ENCODE data around the gene TECTA. TPM values are rescaled to one million over a fixed set of nuclear protein-coding genes. Genes with fewer than 3 reads are reported as not detected.

TECTA gene
- total RNA-seq, 3 donors from 2014 or later: 0.20 to 0.82 (median 0.39) TPM

DNA sequence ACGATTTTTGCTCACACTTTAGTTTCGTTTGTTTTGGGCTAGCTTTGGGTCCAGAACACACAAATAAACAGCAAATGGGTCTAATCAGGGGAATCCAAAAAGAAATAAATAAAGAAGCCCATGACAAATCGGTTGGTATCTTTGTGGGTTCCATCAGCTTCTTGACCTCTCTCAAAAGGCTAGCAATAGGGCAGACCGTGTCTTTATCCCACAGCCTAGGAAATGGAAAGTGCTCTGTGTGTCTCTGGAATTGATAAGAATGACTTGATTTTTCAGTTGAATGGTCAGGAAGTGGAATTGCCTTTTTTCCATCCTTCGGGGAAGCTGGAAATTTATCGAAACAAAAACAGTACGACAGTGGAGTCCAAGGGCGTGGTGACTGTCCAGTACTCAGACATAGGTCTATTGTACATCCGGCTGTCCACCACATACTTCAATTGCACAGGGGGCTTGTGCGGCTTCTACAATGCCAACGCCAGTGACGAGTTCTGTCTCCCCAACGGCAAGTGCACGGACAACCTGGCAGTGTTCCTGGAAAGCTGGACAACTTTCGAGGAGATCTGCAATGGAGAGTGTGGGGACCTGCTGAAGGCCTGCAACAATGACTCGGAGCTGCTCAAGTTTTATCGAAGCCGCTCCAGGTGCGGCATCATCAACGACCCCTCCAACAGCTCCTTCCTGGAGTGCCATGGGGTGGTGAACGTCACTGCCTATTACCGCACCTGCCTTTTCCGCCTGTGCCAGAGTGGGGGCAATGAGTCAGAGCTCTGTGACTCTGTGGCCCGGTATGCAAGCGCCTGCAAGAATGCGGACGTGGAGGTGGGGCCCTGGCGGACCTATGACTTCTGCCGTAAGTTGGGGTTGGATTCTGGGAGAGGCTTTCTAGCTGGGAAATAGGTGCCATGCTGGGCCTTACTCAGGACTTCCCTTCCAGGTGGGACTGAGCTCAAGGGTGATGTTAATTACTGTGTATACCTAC lies 28.6 kb downstream of the TECTA start:
- no peaks in the 10 kb centered on the region for H3K36me3 ChIP-seq (ENCODE audit: low read depth)
- ATAC-seq: no peak
- TF ChIP-seq, protein P1, sequence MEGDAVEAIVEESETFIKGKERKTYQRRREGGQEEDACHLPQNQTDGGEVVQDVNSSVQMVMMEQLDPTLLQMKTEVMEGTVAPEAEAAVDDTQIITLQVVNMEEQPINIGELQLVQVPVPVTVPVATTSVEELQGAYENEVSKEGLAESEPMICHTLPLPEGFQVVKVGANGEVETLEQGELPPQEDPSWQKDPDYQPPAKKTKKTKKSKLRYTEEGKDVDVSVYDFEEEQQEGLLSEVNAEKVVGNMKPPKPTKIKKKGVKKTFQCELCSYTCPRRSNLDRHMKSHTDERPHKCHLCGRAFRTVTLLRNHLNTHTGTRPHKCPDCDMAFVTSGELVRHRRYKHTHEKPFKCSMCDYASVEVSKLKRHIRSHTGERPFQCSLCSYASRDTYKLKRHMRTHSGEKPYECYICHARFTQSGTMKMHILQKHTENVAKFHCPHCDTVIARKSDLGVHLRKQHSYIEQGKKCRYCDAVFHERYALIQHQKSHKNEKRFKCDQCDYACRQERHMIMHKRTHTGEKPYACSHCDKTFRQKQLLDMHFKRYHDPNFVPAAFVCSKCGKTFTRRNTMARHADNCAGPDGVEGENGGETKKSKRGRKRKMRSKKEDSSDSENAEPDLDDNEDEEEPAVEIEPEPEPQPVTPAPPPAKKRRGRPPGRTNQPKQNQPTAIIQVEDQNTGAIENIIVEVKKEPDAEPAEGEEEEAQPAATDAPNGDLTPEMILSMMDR (IDR thresholded peaks at IDR 0.05): no peak
- H3K4me1 ChIP-seq (ENCODE audit: low read depth): no peaks in the 10 kb centered on the region
- no peaks in the 10 kb centered on the region for H3K9me3 ChIP-seq
- intact Hi-C loops (cut with DNase I, micrococcal nuclease): no loop called here
- DNase-seq: no peak
- H3K4me3 ChIP-seq: no peak overlapping the region

GRCh38 chr11:121131656-121132055 lies 30.6 kb downstream of the TECTA start:
- H3K4me1 ChIP-seq (ENCODE audit: low read depth): no peaks in the 10 kb centered on the region
- DNase-seq (no peak), ATAC-seq (no peak)
- H3K36me3 ChIP-seq (ENCODE audit: low read depth): no peaks in the 10 kb centered on the region
- H3K9me3 ChIP-seq: no peaks in the 10 kb centered on the region
- H3K4me3 ChIP-seq: no peak overlapping the region
- TF ChIP-seq, protein P1 (IDR thresholded peaks at IDR 0.05): no peak
- intact Hi-C loops (cut with DNase I, micrococcal nuclease): no loop called here

GRCh38 chr11:121132211-121132976 lies 31.4 kb downstream of the TECTA start:
- Histone ChIP-seq H3K36me3 (ENCODE audit: low read depth) (no peaks in the 10 kb centered on the region), H3K4me3 (no peak overlapping the region), H3K9me3 (no peaks in the 10 kb centered on the region), H3K4me1 (ENCODE audit: low read depth) (no peaks in the 10 kb centered on the region)
- intact Hi-C loops (cut with DNase I, micrococcal nuclease): no loop called here
- DNase-seq: no peak
- no peak for ATAC-seq
- TF ChIP-seq, protein P1 (IDR thresholded peaks at IDR 0.05): no peak

- Histone ChIP-seq H3K9me3 (no peaks in the 10 kb centered on the region), H3K36me3 (ENCODE audit: low read depth) (no peaks in the 10 kb centered on the region), H3K4me3 (no peak overlapping the region), H3K4me1 (ENCODE audit: low read depth) (no peaks in the 10 kb centered on the region)
- DNase-seq (no peak), ATAC-seq (no peak)
- TF ChIP-seq, protein P1 (IDR thresholded peaks at IDR 0.05): no peak
- intact Hi-C loops (cut with DNase I, micrococcal nuclease): no loop called here
These were observed 33.8 kb downstream of the TECTA start for GRCh38 chr11:121134741-121135312.

GRCh38 chr11:121137005-121137404 lies 36.0 kb downstream of the TECTA start:
- DNase-seq (no peak), ATAC-seq (no peak)
- no peak overlapping the region for H3K4me3 ChIP-seq
- TF ChIP-seq, protein P1 (IDR thresholded peaks at IDR 0.05): no peak
- H3K36me3 ChIP-seq (ENCODE audit: low read depth): no peaks in the 10 kb centered on the region
- H3K4me1 ChIP-seq (ENCODE audit: low read depth): no peaks in the 10 kb centered on the region
- intact Hi-C loops (cut with DNase I, micrococcal nuclease): no loop called here
- H3K9me3 ChIP-seq: no peaks in the 10 kb centered on the region
